Left lobe of liver (tissue), 2 donors: ENCODE measurements around the gene NR1H3. TPM values are rescaled to one million over a fixed set of nuclear protein-coding genes. Genes with fewer than 3 reads are reported as not detected.
A peak's percentile ranks its signal among the peaks of the same experiment; 100 is the strongest.

Source experiments
- ATAC-seq: fragments of 200-7000 bp; cut with Tn5 transposase; one replicate; pipeline ENCODE4 v1.9.1; 2020; ENCODE audit warnings: mild to moderate bottlenecking, moderate library complexity
- DNase-seq: peaks from one replicate; pipeline ENCODE4 v3.0.0-alpha.2; 2020; ENCODE audit warnings: low spot score
- total RNA-seq: library from RNA; stranded (reverse); gene quantifications from one replicate; pipeline ENCODE4 v1.2.1, GENCODE V29; 2021
- donor health status: DM: no; HTN: no; CAD: no; lungs with moderate emphysema.
- donor health status: DM: no; HTN: yes; CAD: no.

NR1H3 gene
- total RNA-seq, 1 donor from 2014 or later = 94.0 TPM

DNA sequence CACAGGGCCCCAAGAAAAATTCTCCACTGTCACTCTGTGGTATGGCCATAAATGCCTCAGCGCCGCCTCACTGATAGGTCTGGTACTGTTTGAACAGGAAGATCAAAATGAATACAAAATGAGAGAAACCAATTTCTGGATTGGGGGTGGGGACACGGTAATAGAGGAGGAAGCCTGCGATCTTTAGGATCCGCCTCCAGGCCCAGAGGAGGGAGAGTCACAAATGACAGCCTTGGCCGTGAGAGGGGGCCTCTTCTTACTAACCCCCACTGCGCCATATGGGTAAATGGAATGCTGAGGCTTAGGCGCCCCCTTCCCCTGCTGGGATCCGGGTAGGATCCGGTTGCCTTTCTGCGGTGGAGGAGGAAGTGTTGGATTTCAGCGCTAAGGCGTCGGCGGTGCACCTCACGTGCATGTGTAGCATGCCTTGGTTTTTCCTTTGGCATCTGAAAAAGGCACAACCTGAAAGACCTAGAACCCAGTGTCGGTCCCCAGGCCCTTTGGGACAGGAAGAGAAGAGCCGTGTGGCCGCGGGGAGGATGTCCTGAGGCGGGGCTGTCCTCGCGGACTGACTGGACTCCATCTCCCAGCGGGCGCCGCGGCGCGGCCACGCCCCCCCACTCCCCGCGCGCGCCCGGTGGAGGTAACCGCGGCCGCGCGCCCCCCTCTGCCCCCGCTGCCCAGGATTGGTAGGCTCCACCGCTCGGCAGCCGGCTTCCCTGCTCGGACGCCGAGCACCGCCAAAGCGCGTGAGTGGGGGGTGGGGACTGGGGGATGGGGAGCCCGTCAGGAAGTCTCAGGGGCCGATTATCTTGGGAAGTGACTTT, 11.4 kb downstream of the NR1H3 start:
- peak; percentile 93 for DNase-seq
- peak; percentile 90 for ATAC-seq

DNA sequence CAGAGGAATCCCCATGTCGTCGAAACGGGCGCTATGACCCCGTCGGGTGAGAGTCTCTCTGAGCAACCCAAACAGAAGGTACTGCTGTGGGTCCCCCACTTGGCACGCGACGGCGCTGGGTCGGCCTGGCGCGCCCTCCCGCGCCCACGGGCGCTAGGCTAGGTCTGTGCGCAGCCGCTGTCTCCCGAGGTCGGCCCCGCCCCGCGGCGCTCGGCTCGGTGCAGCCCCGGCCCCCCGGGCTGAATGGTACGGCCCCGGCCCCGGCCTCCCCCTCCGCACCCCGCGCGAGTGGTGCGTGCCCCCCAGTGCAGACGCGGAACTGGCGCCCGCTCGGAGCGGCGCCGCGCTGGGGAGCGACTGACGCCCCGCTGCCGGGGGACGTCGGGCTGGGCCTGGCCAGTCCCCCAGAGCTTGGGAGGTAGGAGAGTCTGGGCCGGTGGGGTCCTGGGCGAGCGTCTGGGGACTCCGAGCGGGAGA, 12.1 kb downstream of the NR1H3 start, which contains the start of gene MADD:
Gene MADD, plus strand, starts transcription at position 305 of the 477 bp plus-strand sequence.
- DNase-seq (peak; percentile 91), ATAC-seq (peak; percentile 87)

DNA sequence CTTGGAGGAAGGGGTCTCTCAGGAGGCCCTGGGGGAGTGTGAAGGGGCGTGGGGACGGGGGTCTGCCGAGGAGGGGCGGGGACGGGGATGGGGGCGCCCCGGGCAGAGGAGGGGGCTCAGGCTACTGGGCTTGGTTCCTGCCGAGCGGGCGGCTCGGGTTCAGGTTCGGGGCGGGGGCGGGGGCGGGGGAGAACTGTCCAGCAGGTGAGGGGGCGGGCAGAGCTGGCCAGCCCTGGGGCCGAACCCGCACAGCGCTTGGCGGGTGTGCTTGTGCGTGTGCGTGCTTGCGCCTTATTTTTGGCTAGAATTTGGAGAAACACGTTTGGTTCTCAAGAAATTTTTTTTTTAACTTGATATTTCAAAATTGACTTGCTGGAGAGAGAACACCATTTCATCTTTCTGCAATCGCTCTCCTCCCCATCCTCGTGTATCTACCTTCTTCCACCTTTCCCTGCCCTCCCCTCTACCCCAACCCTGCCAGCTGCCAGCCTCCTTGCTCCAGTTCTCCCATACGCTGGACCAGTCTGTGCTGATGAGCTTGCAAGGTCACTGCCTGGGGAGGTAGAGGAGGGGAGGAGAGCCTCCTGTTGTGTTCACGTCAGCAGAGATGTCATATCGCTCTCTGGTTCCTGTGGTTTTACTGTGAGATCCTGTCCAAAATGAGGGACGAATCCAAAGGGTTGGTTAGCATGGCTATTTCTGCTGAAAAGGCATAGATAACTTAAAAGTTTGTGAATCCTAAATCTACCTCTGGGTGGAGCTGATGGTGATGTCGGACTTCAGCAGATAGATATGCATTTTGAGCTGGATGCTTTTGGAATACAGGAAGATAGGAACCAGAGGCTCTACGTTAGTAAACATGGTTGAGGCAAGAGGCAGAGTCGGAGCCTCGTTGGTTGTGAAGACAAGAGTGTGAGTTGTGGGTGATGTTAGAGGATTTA, 12.8 kb downstream of the NR1H3 start:
- ATAC-seq = peak; percentile 11
- DNase-seq = no peak

DNA sequence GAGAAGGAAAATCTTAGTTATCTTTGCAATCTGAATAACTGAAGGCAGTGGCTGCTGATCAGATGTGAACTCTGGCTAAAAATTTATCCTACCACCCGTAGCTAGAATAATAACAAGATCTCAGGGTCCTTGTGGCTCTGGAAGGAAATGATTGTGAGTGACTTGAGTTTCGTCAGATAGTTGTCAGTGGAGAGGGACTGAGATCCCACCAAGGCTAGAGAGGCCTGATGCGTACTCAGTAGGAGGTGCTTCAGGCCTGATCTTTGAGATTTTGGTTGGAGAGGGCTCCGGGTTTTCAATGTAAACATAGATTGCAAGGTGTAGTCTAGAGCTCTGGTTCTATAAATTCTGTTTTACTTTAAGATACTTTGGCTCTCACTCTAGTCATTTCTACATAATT, 13.5 kb downstream of the NR1H3 start:
- ATAC-seq (no peak), DNase-seq (no peak)

- no peak for DNase-seq
- no peak for ATAC-seq
These were observed 14.3 kb downstream of the NR1H3 start for GRCh38 chr11:47271961-47272661.

- DNase-seq (no peak), ATAC-seq (no peak)
These were observed 14.9 kb downstream of the NR1H3 start for GRCh38 chr11:47272706-47273105.

- no peak for ATAC-seq
- no peak for DNase-seq
These were observed 16.9 kb downstream of the NR1H3 start for GRCh38 chr11:47274495-47275235.

GRCh38 chr11:47276923-47277322, 19.1 kb downstream of the NR1H3 start:
- DNase-seq (no peak), ATAC-seq (no peak)

- ATAC-seq = no peak
- no peak for DNase-seq
These were observed 20.3 kb downstream of the NR1H3 start for GRCh38 chr11:47278058-47278457.

DNA sequence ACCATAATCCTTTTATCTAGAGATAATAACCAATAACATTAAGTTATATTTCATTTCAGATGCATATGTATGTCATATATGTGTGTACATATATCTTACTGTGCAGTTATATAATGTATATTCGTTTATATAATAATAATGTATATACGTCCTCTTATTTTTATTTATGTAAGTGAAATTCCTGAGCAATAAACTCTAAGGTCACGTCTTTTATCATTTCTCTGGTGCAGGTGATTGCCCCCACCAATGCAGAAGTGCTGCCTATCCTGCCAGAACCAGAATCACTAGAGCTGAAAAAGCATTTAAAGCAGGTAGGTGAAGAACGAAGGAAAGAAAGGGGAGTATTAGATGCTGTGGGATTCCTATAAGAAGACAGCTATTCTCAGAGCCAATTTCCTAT, 21.0 kb downstream of the NR1H3 start:
- no peak for ATAC-seq
- DNase-seq = no peak

GRCh38 chr11:47280099-47280498, 22.3 kb downstream of the NR1H3 start:
- DNase-seq = no peak

DNA sequence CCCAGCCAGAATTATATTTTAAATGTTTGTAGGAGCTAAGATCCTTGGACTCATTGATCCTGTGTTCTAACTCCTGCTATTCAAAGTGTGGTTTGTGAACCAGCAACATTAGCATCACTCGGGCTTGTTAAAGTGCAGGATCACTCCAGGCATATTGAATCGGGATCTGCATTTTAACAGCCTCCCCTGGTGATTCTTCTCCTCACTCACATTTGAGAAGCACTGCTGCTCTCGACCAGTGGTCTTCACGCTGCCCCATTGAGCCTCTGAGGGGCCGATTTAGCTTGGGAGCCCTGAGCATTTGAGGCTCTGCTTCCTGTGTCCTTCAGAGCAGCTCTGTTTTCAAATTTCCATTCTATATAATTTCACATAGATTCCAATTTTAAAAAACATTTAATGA, 23.1 kb downstream of the NR1H3 start:
- ATAC-seq = no peak
- no peak for DNase-seq

More at GRCh38 chr11:47280099-47280498, 22.3 kb downstream of the NR1H3 start:
- ATAC-seq = no peak

DNA sequence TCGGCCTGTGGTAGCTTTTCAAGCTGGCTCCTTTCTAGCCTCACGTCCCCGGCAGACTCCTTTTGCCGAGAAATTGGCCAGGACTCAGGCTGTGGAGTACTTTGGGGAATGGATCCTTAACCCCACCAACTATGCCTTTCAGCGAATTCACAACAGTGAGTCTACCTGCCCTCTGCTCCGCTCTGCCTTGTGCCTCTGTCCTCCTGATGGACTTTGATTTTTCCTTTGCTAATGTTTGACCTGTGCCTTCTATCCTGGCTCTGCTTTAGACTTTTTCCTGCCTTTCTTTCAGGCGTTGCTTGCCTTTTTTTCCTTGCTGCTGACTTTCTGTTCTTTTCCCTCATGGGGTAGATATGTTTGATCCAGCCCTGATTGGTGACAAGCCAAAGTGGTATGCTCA, 24.7 kb downstream of the NR1H3 start:
- ATAC-seq (peak; percentile 97), DNase-seq (no peak)

DNA sequence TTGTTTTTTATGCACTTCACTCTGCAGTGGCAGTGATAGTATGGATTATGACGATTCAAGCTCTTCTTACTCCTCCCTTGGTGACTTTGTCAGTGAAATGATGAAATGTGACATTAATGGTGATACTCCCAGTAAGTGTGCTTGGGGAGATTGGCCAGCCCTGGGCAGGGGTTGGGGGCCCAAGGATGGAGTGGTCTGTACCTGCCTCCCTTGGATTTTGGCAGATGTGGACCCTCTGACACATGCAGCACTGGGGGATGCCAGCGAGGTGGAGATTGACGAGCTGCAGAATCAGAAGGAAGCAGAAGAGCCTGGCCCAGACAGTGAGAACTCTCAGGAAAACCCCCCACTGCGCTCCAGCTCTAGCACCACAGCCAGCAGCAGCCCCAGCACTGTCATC, 26.4 kb downstream of the NR1H3 start:
- ATAC-seq (no peak), DNase-seq (no peak)

- DNase-seq (no peak), ATAC-seq (no peak)
These were observed 28.4 kb downstream of the NR1H3 start for GRCh38 chr11:47285969-47286770.

GRCh38 chr11:47288066-47288465, 30.3 kb downstream of the NR1H3 start:
- ATAC-seq = no peak
- DNase-seq = no peak

DNA sequence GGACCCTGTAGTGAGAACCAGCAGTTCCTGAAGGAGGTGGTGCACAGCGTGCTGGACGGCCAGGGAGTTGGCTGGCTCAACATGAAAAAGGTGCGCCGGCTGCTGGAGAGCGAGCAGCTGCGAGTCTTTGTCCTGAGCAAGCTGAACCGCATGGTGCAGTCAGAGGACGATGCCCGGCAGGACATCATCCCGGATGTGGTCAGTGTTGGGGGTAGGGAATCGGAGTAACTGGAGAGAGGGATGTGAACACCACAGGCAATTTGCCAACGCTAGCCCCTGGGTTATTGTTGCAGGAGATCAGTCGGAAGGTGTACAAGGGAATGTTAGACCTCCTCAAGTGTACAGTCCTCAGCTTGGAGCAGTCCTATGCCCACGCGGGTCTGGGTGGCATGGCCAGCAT, 32.1 kb downstream of the NR1H3 start:
- DNase-seq (no peak), ATAC-seq (no peak)

DNA sequence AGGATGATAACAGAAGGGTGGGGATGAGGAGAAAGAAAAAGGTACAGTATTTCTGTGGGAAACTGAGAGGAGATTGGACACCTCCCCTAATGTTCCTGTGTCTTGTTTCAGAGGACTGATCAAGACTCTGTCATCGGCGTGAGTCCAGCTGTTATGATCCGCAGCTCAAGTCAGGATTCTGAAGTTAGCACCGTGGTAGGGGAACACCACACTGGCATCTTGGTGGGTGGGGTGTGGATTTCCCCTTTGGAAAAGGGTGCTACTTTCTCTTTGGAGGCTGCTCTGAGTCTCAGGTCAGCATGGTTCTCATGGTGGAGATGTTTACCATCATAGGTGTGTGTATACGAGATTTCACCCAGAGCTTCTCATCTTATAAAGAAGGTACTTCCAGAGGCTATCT, 37.6 kb downstream of the NR1H3 start:
- DNase-seq = peak; percentile 18
- ATAC-seq = no peak

GRCh38 chr11:47296045-47296444, 38.2 kb downstream of the NR1H3 start:
- no peak for DNase-seq
- no peak for ATAC-seq
